Ishikawa (cell line): ENCODE results near the gene SLCO4A1.

Experiments
- CEBPB ChIP-seq: IDR thresholded peaks from 2 replicates; pipeline ENCODE4 v1.6.1; 2012
- CREB1 ChIP-seq: IDR thresholded peaks from 2 replicates; pipeline ENCODE4 v1.6.1; 2012; ENCODE audit warnings: low read depth
- EGR1 ChIP-seq: IDR thresholded peaks from 2 replicates; pipeline ENCODE4 v1.6.1; 2012
- EP300 ChIP-seq: IDR thresholded peaks from 2 replicates; pipeline ENCODE4 v1.6.1; 2012; ENCODE audit warnings: borderline replicate concordance
- FOXM1 ChIP-seq: IDR thresholded peaks from 2 replicates; pipeline ENCODE4 v1.6.1; 2012; ENCODE audit warnings: low read depth, borderline replicate concordance
- NFIC ChIP-seq: IDR thresholded peaks from 2 replicates; pipeline ENCODE4 v1.6.1; 2012
- RAD21 ChIP-seq: IDR thresholded peaks from 2 replicates; pipeline ENCODE4 v1.6.1; 2012; ENCODE audit warnings: low read depth
- TAF1 ChIP-seq: IDR thresholded peaks from 2 replicates; pipeline ENCODE4 v1.6.1; 2012; ENCODE audit warnings: low read depth, mild to moderate bottlenecking
- TCF12 ChIP-seq: IDR thresholded peaks from 2 replicates; pipeline ENCODE4 v1.6.1; 2012; ENCODE audit warnings: low read depth
- TEAD4 ChIP-seq: IDR thresholded peaks from 2 replicates; pipeline ENCODE4 v1.6.1; 2012
- YY1 ChIP-seq: IDR thresholded peaks from 2 replicates; pipeline ENCODE4 v1.6.1; 2012; ENCODE audit warnings: low read depth
- ZBTB7A ChIP-seq: IDR thresholded peaks from 2 replicates; pipeline ENCODE4 v1.6.1; 2012; ENCODE audit warnings: low read depth
- TF ChIP-seq, protein P1 (sequence below): IDR thresholded peaks from 2 replicates; pipeline ENCODE4 v1.6.1; 2012
- TF ChIP-seq, protein P2 (sequence below): IDR thresholded peaks from 2 replicates; pipeline ENCODE4 v1.6.1; 2012; ENCODE audit warnings: low read depth, mild to moderate bottlenecking
- TF ChIP-seq, protein P3 (sequence below): IDR thresholded peaks from 2 replicates; pipeline ENCODE4 v1.6.1; 2012

SLCO4A1 gene

DNA sequence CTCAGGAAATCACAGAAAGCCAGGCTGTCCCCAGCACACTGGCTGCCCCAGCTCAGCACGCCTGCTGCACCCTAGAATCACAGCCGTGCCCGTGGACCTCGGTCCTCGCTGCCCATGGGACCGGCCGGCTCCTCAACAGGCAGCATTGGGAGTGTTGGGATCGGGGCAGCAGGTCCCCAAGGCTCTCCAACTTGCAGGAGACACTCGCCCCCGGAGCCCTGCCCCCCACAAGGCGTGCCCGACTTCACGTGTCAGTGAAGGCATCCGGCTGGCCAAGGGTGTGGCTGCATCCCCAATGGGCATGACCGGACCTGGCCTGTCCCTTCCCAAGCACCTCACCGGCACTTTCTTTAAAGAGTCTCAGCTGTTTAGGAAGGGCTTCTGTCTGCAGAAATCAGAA is 63.3 kb downstream of the SLCO4A1 start:
- TF ChIP-seq EP300 (no peak), TEAD4 (no peak), EGR1 (no peak), RAD21 (no peak), YY1 (no peak)
- TF ChIP-seq, protein P1, sequence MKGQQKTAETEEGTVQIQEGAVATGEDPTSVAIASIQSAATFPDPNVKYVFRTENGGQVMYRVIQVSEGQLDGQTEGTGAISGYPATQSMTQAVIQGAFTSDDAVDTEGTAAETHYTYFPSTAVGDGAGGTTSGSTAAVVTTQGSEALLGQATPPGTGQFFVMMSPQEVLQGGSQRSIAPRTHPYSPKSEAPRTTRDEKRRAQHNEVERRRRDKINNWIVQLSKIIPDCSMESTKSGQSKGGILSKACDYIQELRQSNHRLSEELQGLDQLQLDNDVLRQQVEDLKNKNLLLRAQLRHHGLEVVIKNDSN, result no peak
- TF ChIP-seq, protein P2, sequence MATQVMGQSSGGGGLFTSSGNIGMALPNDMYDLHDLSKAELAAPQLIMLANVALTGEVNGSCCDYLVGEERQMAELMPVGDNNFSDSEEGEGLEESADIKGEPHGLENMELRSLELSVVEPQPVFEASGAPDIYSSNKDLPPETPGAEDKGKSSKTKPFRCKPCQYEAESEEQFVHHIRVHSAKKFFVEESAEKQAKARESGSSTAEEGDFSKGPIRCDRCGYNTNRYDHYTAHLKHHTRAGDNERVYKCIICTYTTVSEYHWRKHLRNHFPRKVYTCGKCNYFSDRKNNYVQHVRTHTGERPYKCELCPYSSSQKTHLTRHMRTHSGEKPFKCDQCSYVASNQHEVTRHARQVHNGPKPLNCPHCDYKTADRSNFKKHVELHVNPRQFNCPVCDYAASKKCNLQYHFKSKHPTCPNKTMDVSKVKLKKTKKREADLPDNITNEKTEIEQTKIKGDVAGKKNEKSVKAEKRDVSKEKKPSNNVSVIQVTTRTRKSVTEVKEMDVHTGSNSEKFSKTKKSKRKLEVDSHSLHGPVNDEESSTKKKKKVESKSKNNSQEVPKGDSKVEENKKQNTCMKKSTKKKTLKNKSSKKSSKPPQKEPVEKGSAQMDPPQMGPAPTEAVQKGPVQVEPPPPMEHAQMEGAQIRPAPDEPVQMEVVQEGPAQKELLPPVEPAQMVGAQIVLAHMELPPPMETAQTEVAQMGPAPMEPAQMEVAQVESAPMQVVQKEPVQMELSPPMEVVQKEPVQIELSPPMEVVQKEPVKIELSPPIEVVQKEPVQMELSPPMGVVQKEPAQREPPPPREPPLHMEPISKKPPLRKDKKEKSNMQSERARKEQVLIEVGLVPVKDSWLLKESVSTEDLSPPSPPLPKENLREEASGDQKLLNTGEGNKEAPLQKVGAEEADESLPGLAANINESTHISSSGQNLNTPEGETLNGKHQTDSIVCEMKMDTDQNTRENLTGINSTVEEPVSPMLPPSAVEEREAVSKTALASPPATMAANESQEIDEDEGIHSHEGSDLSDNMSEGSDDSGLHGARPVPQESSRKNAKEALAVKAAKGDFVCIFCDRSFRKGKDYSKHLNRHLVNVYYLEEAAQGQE, result no peak
- TF ChIP-seq, protein P3, sequence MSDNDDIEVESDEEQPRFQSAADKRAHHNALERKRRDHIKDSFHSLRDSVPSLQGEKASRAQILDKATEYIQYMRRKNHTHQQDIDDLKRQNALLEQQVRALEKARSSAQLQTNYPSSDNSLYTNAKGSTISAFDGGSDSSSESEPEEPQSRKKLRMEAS, result no peak

DNA sequence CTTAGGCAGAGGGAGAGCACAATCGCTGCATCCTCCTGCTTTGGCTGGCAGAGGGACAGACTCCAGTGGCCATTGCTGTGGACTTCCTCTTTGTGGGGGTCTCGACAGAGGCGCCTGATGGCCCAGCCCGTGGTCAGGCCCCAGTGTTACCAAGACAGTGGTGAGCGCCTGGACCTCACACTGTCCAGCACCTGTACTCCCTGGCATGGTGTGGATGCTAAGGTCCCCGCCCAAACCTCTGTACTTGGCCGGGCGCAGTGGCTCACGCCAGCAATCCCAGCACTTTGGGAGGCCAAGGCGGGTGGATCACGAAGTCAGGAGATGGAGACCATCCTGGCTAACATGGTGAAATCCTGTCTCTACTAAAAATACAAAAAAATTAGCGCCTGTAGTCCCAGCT is 64.0 kb downstream of the SLCO4A1 start:
- TF ChIP-seq EGR1, result no peak
- TF ChIP-seq, protein P2, result no peak
- no peak for TF ChIP-seq TEAD4
- no peak for TF ChIP-seq ZBTB7A
- TF ChIP-seq YY1, result no peak
- TF ChIP-seq FOXM1, result no peak

DNA sequence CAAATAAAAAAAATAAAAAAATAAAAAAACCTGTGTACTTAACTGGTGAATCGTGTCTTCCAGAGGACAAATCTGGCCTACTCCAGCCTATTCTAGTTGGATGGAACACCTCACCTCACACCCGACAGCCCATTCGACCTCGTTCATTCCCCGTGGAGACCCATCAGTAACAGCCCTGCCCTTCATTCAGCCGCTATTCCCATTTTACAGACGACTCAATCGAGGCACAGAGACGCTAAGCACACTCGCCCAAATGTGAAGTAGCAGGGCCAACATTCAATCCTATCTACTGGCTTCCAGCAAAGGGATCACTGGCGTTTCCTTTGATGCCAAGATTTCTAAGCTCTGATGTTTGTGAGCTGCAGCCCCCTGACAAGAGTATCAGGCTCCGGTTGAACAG is 64.6 kb downstream of the SLCO4A1 start:
- no peak for TF ChIP-seq TEAD4
- no peak for TF ChIP-seq EGR1
- no peak for TF ChIP-seq CEBPB
- TF ChIP-seq CREB1, result no peak
- no peak for TF ChIP-seq FOXM1
- no peak for TF ChIP-seq ZBTB7A
- TF ChIP-seq, protein P3, result no peak
- TF ChIP-seq NFIC, result no peak
- TF ChIP-seq TAF1, result no peak
- TF ChIP-seq RAD21, result no peak
- no peak for TF ChIP-seq YY1
- no peak for TF ChIP-seq EP300
- no peak for TF ChIP-seq TCF12
- TF ChIP-seq, protein P2, result no peak
- TF ChIP-seq, protein P1, result no peak

DNA sequence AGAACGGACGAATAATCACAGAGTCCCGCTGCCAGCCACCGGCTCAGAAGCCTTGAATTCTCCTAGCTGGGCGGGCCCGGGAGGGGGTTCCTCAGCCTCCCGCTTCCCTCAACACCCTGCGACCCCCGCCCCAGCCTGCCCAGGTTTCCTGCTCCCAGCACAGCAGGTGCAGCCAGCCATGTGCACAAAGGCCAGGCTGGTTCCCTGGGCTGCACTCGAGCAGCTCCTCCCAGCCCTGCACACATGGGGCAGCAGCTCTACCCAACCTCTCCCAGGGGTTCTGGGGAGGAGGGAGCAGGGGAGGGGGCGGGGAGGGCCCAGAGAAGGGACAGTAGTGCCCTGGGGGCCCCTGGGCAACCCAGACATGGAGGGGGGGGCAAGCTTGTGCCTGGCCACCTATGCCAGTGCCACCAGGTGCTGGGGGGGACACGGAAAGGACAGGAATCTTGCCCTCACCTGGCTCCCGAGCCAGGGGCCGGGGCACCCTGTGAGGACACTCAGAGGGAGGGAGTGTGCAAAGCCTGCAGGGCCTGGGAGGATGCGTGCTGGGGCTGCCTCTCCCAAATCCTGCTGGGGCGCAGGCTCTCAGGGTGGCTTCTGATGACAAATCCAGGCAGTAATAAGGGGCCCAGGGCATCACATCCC is 65.1 kb downstream of the SLCO4A1 start:
- TF ChIP-seq EGR1, result no peak
- no peak for TF ChIP-seq EP300
- TF ChIP-seq FOXM1, result no peak
- TF ChIP-seq, protein P2, result no peak
- TF ChIP-seq, protein P3, result no peak
- no peak for TF ChIP-seq TCF12
- no peak for TF ChIP-seq NFIC
- TF ChIP-seq, protein P1, result no peak
- TF ChIP-seq RAD21, result no peak
- TF ChIP-seq TEAD4, result no peak
- no peak for TF ChIP-seq ZBTB7A
